WTC11 (cell line): ENCODE results near the gene IMMT. TPM values are rescaled to one million over a fixed set of nuclear protein-coding genes. Genes with fewer than 3 reads are reported as not detected.

Source experiments
- ATAC-seq: fragments of 200-7000 bp; cut with Tn5 transposase; 2 replicates; pipeline ENCODE4 v1.10.0; 2021; ENCODE audit warnings: mild to moderate bottlenecking, moderate library complexity
- CTCF ChIA-PET: fragments of 300-600 bp; sonication (Branson Sonifier 250); formaldehyde crosslinking; loops from one replicate; lab custom pipeline; 2021; ENCODE audit warnings: antibody characterized with exemption; lab: Charles Lee
- POLR2A ChIA-PET: fragments of 350-600 bp; sonication (Branson Sonifier 250); formaldehyde crosslinking; loops from one replicate; lab custom pipeline; 2021; ENCODE audit warnings: antibody characterized with exemption; lab: Charles Lee
- DNase-seq: peaks from one replicate; pipeline ENCODE4 v3.0.0; 2021; ENCODE audit warnings: low spot score
- H3K27ac Mint-ChIP-seq: 2 replicates; pipeline ENCODE4 v1.8.0; 2021; ENCODE audit warnings: mixed read lengths
- H3K27me3 Mint-ChIP-seq: 2 replicates; pipeline ENCODE4 v1.8.0; 2021; ENCODE audit warnings: low read depth, mild to moderate bottlenecking, moderate library complexity, mixed read lengths
- H3K36me3 Mint-ChIP-seq: 2 replicates; pipeline ENCODE4 v1.8.0; 2021; ENCODE audit warnings: mixed read lengths
- H3K4me1 Mint-ChIP-seq: 2 replicates; pipeline ENCODE4 v1.8.0; 2022; ENCODE audit warnings: mixed read lengths
- H3K4me3 Mint-ChIP-seq: 2 replicates; pipeline ENCODE4 v1.8.0; 2021; ENCODE audit warnings: mild to moderate bottlenecking, moderate library complexity, mixed read lengths
- H3K9me3 Mint-ChIP-seq: 2 replicates; pipeline ENCODE4 v1.8.0; 2021; ENCODE audit warnings: mixed read lengths
- ATF1 ChIP-seq: sonication (generic); formaldehyde crosslinking; IDR thresholded peaks from 2 replicates; pipeline ENCODE4 v1.8.1; 2023; ENCODE audit warnings: mild to moderate bottlenecking, moderate library complexity, missing genetic modification reagents
- CBFB ChIP-seq: sonication (generic); formaldehyde crosslinking; IDR thresholded peaks from 2 replicates; pipeline ENCODE4 v1.8.1; 2022; ENCODE audit warnings: mild to moderate bottlenecking, low read depth, missing genetic modification reagents
- E2F1 ChIP-seq: sonication (generic); formaldehyde crosslinking; IDR thresholded peaks from 2 replicates; pipeline ENCODE4 v1.8.0; 2022; ENCODE audit warnings: mild to moderate bottlenecking, missing genetic modification reagents
- ESRRA ChIP-seq: sonication (generic); formaldehyde crosslinking; IDR thresholded peaks from 2 replicates; pipeline ENCODE4 v1.8.1; 2022; ENCODE audit warnings: mild to moderate bottlenecking, missing genetic modification reagents, borderline replicate concordance
- ETV6 ChIP-seq: sonication (generic); formaldehyde crosslinking; IDR thresholded peaks from 2 replicates; pipeline ENCODE4 v1.8.1; 2022; ENCODE audit warnings: mild to moderate bottlenecking, missing genetic modification reagents
- GABPB1 ChIP-seq: sonication (generic); formaldehyde crosslinking; IDR thresholded peaks from 2 replicates; pipeline ENCODE4 v1.8.1; 2023; ENCODE audit warnings: mild to moderate bottlenecking, missing genetic modification reagents
- JUN ChIP-seq: sonication (generic); formaldehyde crosslinking; IDR thresholded peaks from 2 replicates; pipeline ENCODE4 v1.8.0; 2023; ENCODE audit warnings: mild to moderate bottlenecking, missing genetic modification reagents
- KAT7 ChIP-seq: sonication (generic); formaldehyde crosslinking; IDR thresholded peaks from 2 replicates; pipeline ENCODE4 v1.8.1; 2023; ENCODE audit warnings: missing genetic modification reagents, mild to moderate bottlenecking, borderline replicate concordance
- MLX ChIP-seq: sonication (generic); formaldehyde crosslinking; IDR thresholded peaks from 2 replicates; pipeline ENCODE4 v1.8.1; 2023; ENCODE audit warnings: mild to moderate bottlenecking, missing genetic modification reagents, moderate library complexity
- NR3C1 ChIP-seq: sonication (generic); formaldehyde crosslinking; conservative IDR thresholded peaks from 2 replicates; pipeline ENCODE4 v1.8.1; 2023; ENCODE audit warnings: low read depth, mild to moderate bottlenecking, missing genetic modification reagents
- RELA ChIP-seq: sonication (generic); formaldehyde crosslinking; IDR thresholded peaks from 2 replicates; pipeline ENCODE4 v1.8.1; 2022; ENCODE audit warnings: missing genetic modification reagents, mild to moderate bottlenecking, borderline replicate concordance
- TCF7 ChIP-seq: sonication (generic); formaldehyde crosslinking; IDR thresholded peaks from 2 replicates; pipeline ENCODE4 v1.8.0; 2022; ENCODE audit warnings: mild to moderate bottlenecking, low read depth, missing genetic modification reagents, moderate library complexity
- ZBTB21 ChIP-seq: sonication (generic); formaldehyde crosslinking; IDR thresholded peaks from 2 replicates; pipeline ENCODE4 v1.8.1; 2023; ENCODE audit warnings: mild to moderate bottlenecking, missing genetic modification reagents, borderline replicate concordance
- ZNF219 ChIP-seq: sonication (generic); formaldehyde crosslinking; IDR thresholded peaks from 2 replicates; pipeline ENCODE4 v1.8.0; 2023; ENCODE audit warnings: missing genetic modification reagents, mild to moderate bottlenecking, borderline replicate concordance
- ZNF512 ChIP-seq: sonication (generic); formaldehyde crosslinking; IDR thresholded peaks from 2 replicates; pipeline ENCODE4 v1.8.1; 2022; ENCODE audit warnings: missing genetic modification reagents, borderline replicate concordance
- total RNA-seq: library from RNA; stranded (reverse); gene quantifications from 3 replicates; pipeline ENCODE4 v1.2.3, GENCODE V29; 2021
- TF ChIP-seq, protein P1 (sequence below): sonication (generic); formaldehyde crosslinking; IDR thresholded peaks from 2 replicates; pipeline ENCODE4 v1.8.0; 2022; ENCODE audit warnings: mild to moderate bottlenecking, missing genetic modification reagents
- TF ChIP-seq, protein P2 (sequence below): sonication (generic); formaldehyde crosslinking; IDR thresholded peaks from 2 replicates; pipeline ENCODE4 v1.8.0; 2023; ENCODE audit warnings: mild to moderate bottlenecking, missing genetic modification reagents
- TF ChIP-seq, protein P3 (sequence below): sonication (generic); formaldehyde crosslinking; conservative IDR thresholded peaks from 2 replicates; pipeline ENCODE4 v1.8.1; 2022; ENCODE audit warnings: mild to moderate bottlenecking, missing genetic modification reagents

Gene IMMT
- total RNA-seq, 1 experiment from 2014 or later = 102 TPM

DNA sequence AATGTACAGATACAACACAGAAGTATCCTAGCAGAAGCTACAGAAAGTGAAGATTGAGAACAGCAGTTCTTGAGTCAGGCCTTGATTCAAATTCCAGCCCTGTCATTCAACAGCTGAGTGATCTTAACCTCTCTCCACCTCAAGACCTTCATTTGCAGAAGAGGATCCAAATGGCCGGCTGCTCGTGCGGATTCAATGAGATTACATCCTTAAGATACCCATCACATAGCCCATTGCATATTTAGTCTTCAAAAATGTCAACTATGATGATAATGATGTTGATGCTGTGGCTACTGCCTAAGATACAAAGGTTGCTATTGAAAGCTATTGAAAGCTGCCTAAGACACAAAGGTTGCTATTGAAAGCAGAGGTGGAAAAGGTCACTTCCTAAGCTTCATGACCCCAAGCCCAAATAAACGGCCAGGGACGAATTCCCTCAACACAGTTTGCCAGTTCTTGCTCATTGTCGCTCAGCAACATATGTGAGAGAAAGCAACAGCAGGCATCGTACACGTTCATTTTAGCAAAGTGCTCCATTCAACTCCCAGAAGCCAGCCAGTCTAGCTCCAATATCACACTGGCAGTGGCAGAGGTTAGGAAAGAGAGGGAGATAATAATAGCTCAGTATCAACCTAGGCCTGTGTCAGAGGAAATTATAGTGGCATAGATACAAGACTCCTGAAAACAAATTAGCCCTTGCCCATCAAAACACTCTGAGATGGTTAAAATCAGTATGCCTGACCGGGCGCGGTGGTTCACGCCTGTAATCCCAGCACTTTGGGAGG is 40.1 kb upstream of the IMMT start (continued):
- TF ChIP-seq TCF7 (CRISPR knock-in tag) (no peak), ZNF512 (CRISPR knock-in tag) (no peak), KAT7 (no peak), CBFB (CRISPR knock-in tag) (no peak), GABPB1 (CRISPR knock-in tag) (no peak), NR3C1 (CRISPR knock-in tag) (no peak), ETV6 (CRISPR knock-in tag) (no peak), RELA (CRISPR knock-in tag) (no peak), JUN (CRISPR knock-in tag) (no peak), ZNF219 (CRISPR knock-in tag) (no peak), MLX (CRISPR knock-in tag) (no peak), E2F1 (no peak), ZBTB21 (CRISPR knock-in tag) (no peak)
- TF ChIP-seq, protein P1, sequence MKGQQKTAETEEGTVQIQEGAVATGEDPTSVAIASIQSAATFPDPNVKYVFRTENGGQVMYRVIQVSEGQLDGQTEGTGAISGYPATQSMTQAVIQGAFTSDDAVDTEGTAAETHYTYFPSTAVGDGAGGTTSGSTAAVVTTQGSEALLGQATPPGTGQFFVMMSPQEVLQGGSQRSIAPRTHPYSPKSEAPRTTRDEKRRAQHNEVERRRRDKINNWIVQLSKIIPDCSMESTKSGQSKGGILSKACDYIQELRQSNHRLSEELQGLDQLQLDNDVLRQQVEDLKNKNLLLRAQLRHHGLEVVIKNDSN = no peak
- TF ChIP-seq, protein P2, sequence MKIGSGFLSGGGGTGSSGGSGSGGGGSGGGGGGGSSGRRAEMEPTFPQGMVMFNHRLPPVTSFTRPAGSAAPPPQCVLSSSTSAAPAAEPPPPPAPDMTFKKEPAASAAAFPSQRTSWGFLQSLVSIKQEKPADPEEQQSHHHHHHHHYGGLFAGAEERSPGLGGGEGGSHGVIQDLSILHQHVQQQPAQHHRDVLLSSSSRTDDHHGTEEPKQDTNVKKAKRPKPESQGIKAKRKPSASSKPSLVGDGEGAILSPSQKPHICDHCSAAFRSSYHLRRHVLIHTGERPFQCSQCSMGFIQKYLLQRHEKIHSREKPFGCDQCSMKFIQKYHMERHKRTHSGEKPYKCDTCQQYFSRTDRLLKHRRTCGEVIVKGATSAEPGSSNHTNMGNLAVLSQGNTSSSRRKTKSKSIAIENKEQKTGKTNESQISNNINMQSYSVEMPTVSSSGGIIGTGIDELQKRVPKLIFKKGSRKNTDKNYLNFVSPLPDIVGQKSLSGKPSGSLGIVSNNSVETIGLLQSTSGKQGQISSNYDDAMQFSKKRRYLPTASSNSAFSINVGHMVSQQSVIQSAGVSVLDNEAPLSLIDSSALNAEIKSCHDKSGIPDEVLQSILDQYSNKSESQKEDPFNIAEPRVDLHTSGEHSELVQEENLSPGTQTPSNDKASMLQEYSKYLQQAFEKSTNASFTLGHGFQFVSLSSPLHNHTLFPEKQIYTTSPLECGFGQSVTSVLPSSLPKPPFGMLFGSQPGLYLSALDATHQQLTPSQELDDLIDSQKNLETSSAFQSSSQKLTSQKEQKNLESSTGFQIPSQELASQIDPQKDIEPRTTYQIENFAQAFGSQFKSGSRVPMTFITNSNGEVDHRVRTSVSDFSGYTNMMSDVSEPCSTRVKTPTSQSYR = no peak
- TF ChIP-seq, all 79 proteins: peak for 0

GRCh38 chr2:86234563-86235131 is 39.4 kb upstream of the IMMT start:
- ChIA-PET CTCF (interaction anchor here (1.1 to 1.2 kb wide), 2 partner anchors 14 to 134 kb away, joined by 3 read pairs; no protein-coding TSS in a partner anchor), POLR2A (no interaction called here)
- TF ChIP-seq ATF1 (CRISPR knock-in tag) (no peak), ZNF512 (CRISPR knock-in tag) (no peak), ESRRA (CRISPR knock-in tag) (no peak)
- TF ChIP-seq, protein P3, sequence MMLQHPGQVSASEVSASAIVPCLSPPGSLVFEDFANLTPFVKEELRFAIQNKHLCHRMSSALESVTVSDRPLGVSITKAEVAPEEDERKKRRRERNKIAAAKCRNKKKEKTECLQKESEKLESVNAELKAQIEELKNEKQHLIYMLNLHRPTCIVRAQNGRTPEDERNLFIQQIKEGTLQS (CRISPR knock-in tag) = no peak
- no peak overlapping the region for H3K4me3 Mint-ChIP-seq
- no peak overlapping the region for H3K27ac Mint-ChIP-seq
- H3K27me3 Mint-ChIP-seq = no peaks in the 10 kb centered on the region
- no peaks in the 10 kb centered on the region for H3K36me3 Mint-ChIP-seq
- H3K9me3 Mint-ChIP-seq = no peaks in the 10 kb centered on the region
- DNase-seq = no peak
- H3K4me1 Mint-ChIP-seq = peaks cover 20% of the 10 kb centered on the region
- no peak for ATAC-seq
